H1 (cell line): ENCODE measurements around the gene GNG14. TPM values are rescaled to one million over a fixed set of nuclear protein-coding genes. Genes with fewer than 3 reads are reported as not detected.

ENCODE experiments used
- CBX5 ChIP-seq: fragments of 300-800, 300-1000 bp; sonication (generic); IDR thresholded peaks from 2 replicates; pipeline ENCODE4 v1.7.1; 2016; ENCODE audit warnings: antibody characterized with exemption, low read length, low read depth
- CHD2 ChIP-seq: IDR thresholded peaks from 2 replicates; pipeline ENCODE4 v1.6.1; 2012; ENCODE audit warnings: low read length, improper control_type of control experiment
- GTF2F1 ChIP-seq: IDR thresholded peaks from 2 replicates; pipeline ENCODE4 v1.6.1; 2012; ENCODE audit warnings: low read depth, low read length, improper control_type of control experiment, borderline replicate concordance
- KDM4A ChIP-seq: IDR thresholded peaks from one replicate; pipeline ENCODE4 v1.7.1; 2012; ENCODE audit warnings: low read depth, mild to moderate bottlenecking, moderate library complexity, low read length, inconsistent platforms; ENCODE audit not compliant: severe bottlenecking
- RBBP5 ChIP-seq: IDR thresholded peaks from 2 replicates; pipeline ENCODE4 v1.7.1; 2012; ENCODE audit warnings: low read depth, mild to moderate bottlenecking, inconsistent platforms, low read length, moderate library complexity, borderline replicate concordance
- RFX5 ChIP-seq: IDR thresholded peaks from 2 replicates; pipeline ENCODE4 v1.6.1; 2011; ENCODE audit warnings: low read depth, low read length, improper control_type of control experiment, borderline replicate concordance
- TAF7 ChIP-seq: optimal IDR thresholded peaks from 2 replicates; pipeline ENCODE3; 2011; ENCODE audit warnings: low read depth, mild to moderate bottlenecking, inconsistent platforms, low read length, moderate library complexity, borderline replicate concordance
- TCF12 ChIP-seq: IDR thresholded peaks from 2 replicates; pipeline ENCODE4 v1.6.1; 2011; ENCODE audit warnings: low read depth, mild to moderate bottlenecking, low read length
- polyA plus RNA-seq, 7 experiments: library from polyadenylated mRNA; depleted of rRNA in 3 of 7; stranded (reverse) in 5 of 7; unstranded in 2 of 7; fragments of >200 nt in 5 of 7; fragments of 200-250 nt in 2 of 7; gene quantifications; 1 replicate in 5 of 7; 2 replicates in 1 of 7; 4 replicates in 1 of 7; pipeline versions ENCODE4 v1.2.1 to v1.2.3, GENCODE V29; 2011 to 2013; ENCODE audit warnings: missing spikeins in 2 of 7, mixed read lengths in 2 of 7
- total RNA-seq: library from RNA; stranded (reverse); fragmentation: NEBNext Ultra II Directional; extraction: Animal tissue kit (Norgen Biotek cat#: 25700); gene quantifications from 2 replicates; pipeline ENCODE4 v1.2.1, GENCODE V29; 2021
- TF ChIP-seq, protein P1 (sequence below): fragments of 300-600 bp; sonication (generic); IDR thresholded peaks from 2 replicates; pipeline ENCODE4 v1.7.1; 2012; ENCODE audit warnings: low read length, moderate library complexity, mild to moderate bottlenecking, inconsistent platforms; ENCODE audit not compliant: insufficient replicate concordance
- TF ChIP-seq, protein P2 (sequence below): IDR thresholded peaks from 2 replicates; pipeline ENCODE4 v1.6.1; 2012; ENCODE audit warnings: low read length, inconsistent platforms

GNG14 gene
- total and polyA plus RNA-seq, 2 of the 8 experiments (the other 6 are each of a cell fraction or from before 2014, with no cell fraction given) = not detected

DNA sequence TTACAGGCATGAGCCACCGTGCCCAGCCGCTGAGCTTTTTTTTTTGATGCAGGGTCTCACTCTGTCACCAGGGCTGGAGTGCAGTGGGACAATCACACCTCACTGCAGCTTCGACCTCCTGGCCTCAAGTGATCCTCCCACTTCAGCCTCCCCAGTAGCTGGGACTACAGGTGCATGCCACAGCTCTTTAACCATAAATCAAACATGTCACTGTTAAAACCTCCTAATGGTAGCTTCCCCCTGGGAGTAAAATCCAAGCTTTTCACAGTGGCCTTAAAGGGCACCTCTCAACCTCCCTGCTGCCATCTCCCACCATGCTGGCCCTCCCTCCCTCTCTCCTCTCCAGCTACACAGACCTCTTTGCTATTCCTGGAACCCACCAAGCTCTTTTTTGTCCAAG is 2.0 kb upstream of the GNG14 start (continued):
- TF ChIP-seq, protein P1, sequence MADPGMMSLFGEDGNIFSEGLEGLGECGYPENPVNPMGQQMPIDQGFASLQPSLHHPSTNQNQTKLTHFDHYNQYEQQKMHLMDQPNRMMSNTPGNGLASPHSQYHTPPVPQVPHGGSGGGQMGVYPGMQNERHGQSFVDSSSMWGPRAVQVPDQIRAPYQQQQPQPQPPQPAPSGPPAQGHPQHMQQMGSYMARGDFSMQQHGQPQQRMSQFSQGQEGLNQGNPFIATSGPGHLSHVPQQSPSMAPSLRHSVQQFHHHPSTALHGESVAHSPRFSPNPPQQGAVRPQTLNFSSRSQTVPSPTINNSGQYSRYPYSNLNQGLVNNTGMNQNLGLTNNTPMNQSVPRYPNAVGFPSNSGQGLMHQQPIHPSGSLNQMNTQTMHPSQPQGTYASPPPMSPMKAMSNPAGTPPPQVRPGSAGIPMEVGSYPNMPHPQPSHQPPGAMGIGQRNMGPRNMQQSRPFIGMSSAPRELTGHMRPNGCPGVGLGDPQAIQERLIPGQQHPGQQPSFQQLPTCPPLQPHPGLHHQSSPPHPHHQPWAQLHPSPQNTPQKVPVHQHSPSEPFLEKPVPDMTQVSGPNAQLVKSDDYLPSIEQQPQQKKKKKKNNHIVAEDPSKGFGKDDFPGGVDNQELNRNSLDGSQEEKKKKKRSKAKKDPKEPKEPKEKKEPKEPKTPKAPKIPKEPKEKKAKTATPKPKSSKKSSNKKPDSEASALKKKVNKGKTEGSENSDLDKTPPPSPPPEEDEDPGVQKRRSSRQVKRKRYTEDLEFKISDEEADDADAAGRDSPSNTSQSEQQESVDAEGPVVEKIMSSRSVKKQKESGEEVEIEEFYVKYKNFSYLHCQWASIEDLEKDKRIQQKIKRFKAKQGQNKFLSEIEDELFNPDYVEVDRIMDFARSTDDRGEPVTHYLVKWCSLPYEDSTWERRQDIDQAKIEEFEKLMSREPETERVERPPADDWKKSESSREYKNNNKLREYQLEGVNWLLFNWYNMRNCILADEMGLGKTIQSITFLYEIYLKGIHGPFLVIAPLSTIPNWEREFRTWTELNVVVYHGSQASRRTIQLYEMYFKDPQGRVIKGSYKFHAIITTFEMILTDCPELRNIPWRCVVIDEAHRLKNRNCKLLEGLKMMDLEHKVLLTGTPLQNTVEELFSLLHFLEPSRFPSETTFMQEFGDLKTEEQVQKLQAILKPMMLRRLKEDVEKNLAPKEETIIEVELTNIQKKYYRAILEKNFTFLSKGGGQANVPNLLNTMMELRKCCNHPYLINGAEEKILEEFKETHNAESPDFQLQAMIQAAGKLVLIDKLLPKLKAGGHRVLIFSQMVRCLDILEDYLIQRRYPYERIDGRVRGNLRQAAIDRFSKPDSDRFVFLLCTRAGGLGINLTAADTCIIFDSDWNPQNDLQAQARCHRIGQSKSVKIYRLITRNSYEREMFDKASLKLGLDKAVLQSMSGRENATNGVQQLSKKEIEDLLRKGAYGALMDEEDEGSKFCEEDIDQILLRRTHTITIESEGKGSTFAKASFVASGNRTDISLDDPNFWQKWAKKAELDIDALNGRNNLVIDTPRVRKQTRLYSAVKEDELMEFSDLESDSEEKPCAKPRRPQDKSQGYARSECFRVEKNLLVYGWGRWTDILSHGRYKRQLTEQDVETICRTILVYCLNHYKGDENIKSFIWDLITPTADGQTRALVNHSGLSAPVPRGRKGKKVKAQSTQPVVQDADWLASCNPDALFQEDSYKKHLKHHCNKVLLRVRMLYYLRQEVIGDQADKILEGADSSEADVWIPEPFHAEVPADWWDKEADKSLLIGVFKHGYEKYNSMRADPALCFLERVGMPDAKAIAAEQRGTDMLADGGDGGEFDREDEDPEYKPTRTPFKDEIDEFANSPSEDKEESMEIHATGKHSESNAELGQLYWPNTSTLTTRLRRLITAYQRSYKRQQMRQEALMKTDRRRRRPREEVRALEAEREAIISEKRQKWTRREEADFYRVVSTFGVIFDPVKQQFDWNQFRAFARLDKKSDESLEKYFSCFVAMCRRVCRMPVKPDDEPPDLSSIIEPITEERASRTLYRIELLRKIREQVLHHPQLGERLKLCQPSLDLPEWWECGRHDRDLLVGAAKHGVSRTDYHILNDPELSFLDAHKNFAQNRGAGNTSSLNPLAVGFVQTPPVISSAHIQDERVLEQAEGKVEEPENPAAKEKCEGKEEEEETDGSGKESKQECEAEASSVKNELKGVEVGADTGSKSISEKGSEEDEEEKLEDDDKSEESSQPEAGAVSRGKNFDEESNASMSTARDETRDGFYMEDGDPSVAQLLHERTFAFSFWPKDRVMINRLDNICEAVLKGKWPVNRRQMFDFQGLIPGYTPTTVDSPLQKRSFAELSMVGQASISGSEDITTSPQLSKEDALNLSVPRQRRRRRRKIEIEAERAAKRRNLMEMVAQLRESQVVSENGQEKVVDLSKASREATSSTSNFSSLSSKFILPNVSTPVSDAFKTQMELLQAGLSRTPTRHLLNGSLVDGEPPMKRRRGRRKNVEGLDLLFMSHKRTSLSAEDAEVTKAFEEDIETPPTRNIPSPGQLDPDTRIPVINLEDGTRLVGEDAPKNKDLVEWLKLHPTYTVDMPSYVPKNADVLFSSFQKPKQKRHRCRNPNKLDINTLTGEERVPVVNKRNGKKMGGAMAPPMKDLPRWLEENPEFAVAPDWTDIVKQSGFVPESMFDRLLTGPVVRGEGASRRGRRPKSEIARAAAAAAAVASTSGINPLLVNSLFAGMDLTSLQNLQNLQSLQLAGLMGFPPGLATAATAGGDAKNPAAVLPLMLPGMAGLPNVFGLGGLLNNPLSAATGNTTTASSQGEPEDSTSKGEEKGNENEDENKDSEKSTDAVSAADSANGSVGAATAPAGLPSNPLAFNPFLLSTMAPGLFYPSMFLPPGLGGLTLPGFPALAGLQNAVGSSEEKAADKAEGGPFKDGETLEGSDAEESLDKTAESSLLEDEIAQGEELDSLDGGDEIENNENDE = no peak
- TF ChIP-seq TAF7 (no peak), KDM4A (no peak), RBBP5 (no peak), TCF12 (no peak), RFX5 (no peak), CHD2 (no peak), GTF2F1 (no peak), CBX5 (no peak)
- TF ChIP-seq, protein P2, sequence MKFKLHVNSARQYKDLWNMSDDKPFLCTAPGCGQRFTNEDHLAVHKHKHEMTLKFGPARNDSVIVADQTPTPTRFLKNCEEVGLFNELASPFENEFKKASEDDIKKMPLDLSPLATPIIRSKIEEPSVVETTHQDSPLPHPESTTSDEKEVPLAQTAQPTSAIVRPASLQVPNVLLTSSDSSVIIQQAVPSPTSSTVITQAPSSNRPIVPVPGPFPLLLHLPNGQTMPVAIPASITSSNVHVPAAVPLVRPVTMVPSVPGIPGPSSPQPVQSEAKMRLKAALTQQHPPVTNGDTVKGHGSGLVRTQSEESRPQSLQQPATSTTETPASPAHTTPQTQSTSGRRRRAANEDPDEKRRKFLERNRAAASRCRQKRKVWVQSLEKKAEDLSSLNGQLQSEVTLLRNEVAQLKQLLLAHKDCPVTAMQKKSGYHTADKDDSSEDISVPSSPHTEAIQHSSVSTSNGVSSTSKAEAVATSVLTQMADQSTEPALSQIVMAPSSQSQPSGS = no peak
